ENCODE results near the gene AGTRAP.

GRCh38 chr1:11688506-11688905 is 47.4 kb upstream of the AGTRAP start:
- no peak for TF ChIP-seq ZNF274 (IDR thresholded peaks at IDR 0.05; ENCODE audit: low read depth, low read length)
- TF ChIP-seq YY1 (IDR thresholded peaks at IDR 0.05; ENCODE audit: insufficient read depth, insufficient read length), result no peak
